Measurements from ENCODE around the gene UBL7.

The UBL7 gene

GRCh38 chr15:74399100-74399499, 61.9 kb downstream of the UBL7 start:
- no peaks in the 10 kb centered on the region for H3K4me1 ChIP-seq
- TF ChIP-seq CTCF (IDR thresholded peaks at IDR 0.05), result no peak
- no peaks in the 10 kb centered on the region for H3K9me3 ChIP-seq
- DNase-seq, result no peak
- intact Hi-C loops (cut with DNase I; ENCODE audit: low total_unique reads), result loop anchor here (5.0 kb wide), 1 partner anchor 353 kb away; no protein-coding TSS in a partner anchor
- H3K27ac ChIP-seq, result no peak overlapping the region
- no peaks in the 10 kb centered on the region for H3K36me3 ChIP-seq
- no peak overlapping the region for H3K4me3 ChIP-seq
- peaks cover 0 to 25% of the 10 kb centered on the region in 2 donors for H3K27me3 ChIP-seq

- H3K27me3 ChIP-seq, result peaks cover 0 to 20% of the 10 kb centered on the region in 2 donors
- H3K36me3 ChIP-seq, result no peaks in the 10 kb centered on the region
- intact Hi-C loops (cut with DNase I; ENCODE audit: low total_unique reads), result loop anchor here (5.0 kb wide), 1 partner anchor 354 kb away; no protein-coding TSS in a partner anchor
- H3K9me3 ChIP-seq, result no peaks in the 10 kb centered on the region
- no peak overlapping the region for H3K27ac ChIP-seq
- no peak for TF ChIP-seq CTCF (IDR thresholded peaks at IDR 0.05)
- no peak overlapping the region for H3K4me3 ChIP-seq
- H3K4me1 ChIP-seq, result no peaks in the 10 kb centered on the region
- DNase-seq, result no peak
Observed at GRCh38 chr15:74398183-74398582, 62.8 kb downstream of the UBL7 start.

- no peak overlapping the region for H3K4me3 ChIP-seq
- H3K27me3 ChIP-seq, result peaks cover 0 to 18% of the 10 kb centered on the region in 2 donors
- no peak overlapping the region for H3K27ac ChIP-seq
- H3K9me3 ChIP-seq, result no peaks in the 10 kb centered on the region
- intact Hi-C loops (cut with DNase I; ENCODE audit: low total_unique reads), result loop anchor here (5.0 kb wide), 1 partner anchor 355 kb away; no protein-coding TSS in a partner anchor
- TF ChIP-seq CTCF (IDR thresholded peaks at IDR 0.05), result no peak
- H3K36me3 ChIP-seq, result no peaks in the 10 kb centered on the region
- no peak for DNase-seq
- no peaks in the 10 kb centered on the region for H3K4me1 ChIP-seq
Observed at GRCh38 chr15:74397239-74398068, 63.5 kb downstream of the UBL7 start.

GRCh38 chr15:74396445-74397238, 64.3 kb downstream of the UBL7 start:
- intact Hi-C loops (cut with DNase I; ENCODE audit: low total_unique reads), result loop anchor here (5.0 kb wide), 1 partner anchor 356 kb away; no protein-coding TSS in a partner anchor
- Histone ChIP-seq H3K27ac (no peak overlapping the region), H3K9me3 (no peaks in the 10 kb centered on the region), H3K36me3 (no peaks in the 10 kb centered on the region), H3K4me3 (no peak overlapping the region), H3K4me1 (no peaks in the 10 kb centered on the region), H3K27me3 (peaks cover 0 to 15% of the 10 kb centered on the region in 2 donors)
- no peak for TF ChIP-seq CTCF (IDR thresholded peaks at IDR 0.05)
- no peak for DNase-seq

- DNase-seq, result no peak
- no peaks in the 10 kb centered on the region for H3K36me3 ChIP-seq
- no peak overlapping the region for H3K4me3 ChIP-seq
- no peak for TF ChIP-seq CTCF (IDR thresholded peaks at IDR 0.05)
- no peaks in the 10 kb centered on the region for H3K4me1 ChIP-seq
- H3K27me3 ChIP-seq, result peaks cover 0 to 13% of the 10 kb centered on the region in 2 donors
- intact Hi-C loops (cut with DNase I; ENCODE audit: low total_unique reads), result loop anchor here (5.0 kb wide), 1 partner anchor 356 kb away; no protein-coding TSS in a partner anchor
- no peak overlapping the region for H3K27ac ChIP-seq
- no peaks in the 10 kb centered on the region for H3K9me3 ChIP-seq
Observed at GRCh38 chr15:74396146-74396438, 64.9 kb downstream of the UBL7 start.

Data from tibial artery (tissue), 4 donors.